GM23248 (cell line): ENCODE measurements around the gene CACNG4. TPM values are rescaled to one million over a fixed set of nuclear protein-coding genes. Genes with fewer than 3 reads are reported as not detected.

Source experiments
- DNase-seq: peaks from one replicate; pipeline ENCODE4 v3.0.0-alpha.2; 2015
- H2AFZ ChIP-seq: fragments of 200-600 bp; sonication (generic); 2 replicates; pipeline ENCODE4 v1.6.1; 2016; ENCODE audit warnings: antibody characterized with exemption
- H3F3A ChIP-seq: fragments of 200-600 bp; sonication (generic); 2 replicates; pipeline ENCODE4 v1.6.1; 2016; ENCODE audit warnings: mild to moderate bottlenecking, antibody characterized with exemption, mixed run types; ENCODE audit not compliant: insufficient read depth
- H3K27ac ChIP-seq: fragments of 200-600 bp; sonication (generic); 2 replicates; pipeline ENCODE4 v1.5.1; 2016; ENCODE audit warnings: mild to moderate bottlenecking
- H3K27me3 ChIP-seq: fragments of 200-600 bp; sonication (generic); replicated peaks from 2 replicates; pipeline ENCODE4 v1.6.1; 2016; ENCODE audit warnings: mild to moderate bottlenecking; ENCODE audit not compliant: insufficient read depth
- H3K36me3 ChIP-seq: fragments of 200-600 bp; sonication (generic); 2 replicates; pipeline ENCODE4 v1.6.1; 2016; ENCODE audit warnings: low read depth, mild to moderate bottlenecking
- H3K4me1 ChIP-seq: fragments of 200-600 bp; sonication (generic); 2 replicates; pipeline ENCODE4 v1.6.1; 2016; ENCODE audit warnings: mild to moderate bottlenecking; ENCODE audit not compliant: insufficient read depth
- H3K4me2 ChIP-seq: fragments of 200-600 bp; sonication (generic); one replicate; pipeline ENCODE4 v1.6.1; 2016; ENCODE audit warnings: mild to moderate bottlenecking; ENCODE audit not compliant: unreplicated experiment
- H3K4me3 ChIP-seq: fragments of 200-600 bp; sonication (generic); 2 replicates; pipeline ENCODE4 v1.5.1; 2016; ENCODE audit warnings: mild to moderate bottlenecking
- H3K79me2 ChIP-seq: fragments of 200-600 bp; sonication (generic); 2 replicates; pipeline ENCODE4 v1.6.1; 2016; ENCODE audit warnings: mild to moderate bottlenecking; ENCODE audit not compliant: insufficient read depth
- H3K9ac ChIP-seq: fragments of 200-600 bp; sonication (generic); 2 replicates; pipeline ENCODE4 v1.6.1; 2016; ENCODE audit warnings: mild to moderate bottlenecking
- H3K9me2 ChIP-seq: fragments of 200-600 bp; sonication (generic); 2 replicates; pipeline ENCODE4 v1.6.1; 2016; ENCODE audit warnings: mixed run types, mild to moderate bottlenecking, moderate library complexity; ENCODE audit not compliant: insufficient read depth
- H3K9me3 ChIP-seq: fragments of 200-600 bp; sonication (generic); one replicate; pipeline ENCODE4 v1.6.1; 2017; ENCODE audit warnings: low read depth
- H4K20me1 ChIP-seq: fragments of 200-600 bp; sonication (generic); 2 replicates; pipeline ENCODE4 v1.6.0; 2016; ENCODE audit not compliant: insufficient read depth
- EZH2 ChIP-seq: fragments of 200-600 bp; sonication (generic); IDR thresholded peaks from 2 replicates; pipeline ENCODE4 v1.6.1; 2018; ENCODE audit warnings: antibody characterized with exemption, mild to moderate bottlenecking; ENCODE audit not compliant: insufficient read depth, poor library complexity, severe bottlenecking
- EZH2phosphoT487 ChIP-seq: fragments of 200-600 bp; sonication (generic); IDR thresholded peaks from 2 replicates; pipeline ENCODE4 v1.6.1; 2018; ENCODE audit warnings: antibody characterized with exemption, moderate library complexity, mild to moderate bottlenecking, low read depth; ENCODE audit not compliant: insufficient read depth
- WGBS, 2 experiments: methylation state at CpG; one replicate each; pipeline ENCODE4 v1.1.6; 2015 to 2017; ENCODE audit warnings: low lambda C conversion rate in 2 of 2, low coverage in 1 of 2; ENCODE audit errors: missing lambda C conversion rate in 2 of 2; 5-methylcytosine and 5-hydroxymethylcytosine counted together
- in situ Hi-C: fragments of 300-500 bp; cut with MboI; formaldehyde crosslinking; loops from 2 replicates; pipeline ENCODE4 v1.15.0; 2020
- polyA plus RNA-seq: library from polyadenylated mRNA; unstranded; fragments of >200 nt; fragmentation: Nextera tagmentation; extraction: Ambion mirVana; gene quantifications from 2 replicates; pipeline ENCODE4 v1.2.1, GENCODE V29; 2016
- total RNA-seq: library from RNA; depleted of rRNA; stranded (reverse); fragments of >200 nt; shearing (Covaris generic); gene quantifications from 2 replicates; pipeline ENCODE4 v1.2.3, GENCODE V29; 2014

Gene CACNG4
- total and polyA plus RNA-seq, 2 experiments from 2014 or later, result not detected

- no peaks in the 10 kb centered on the region for H3K9me3 ChIP-seq
- WGBS, 2 experiments, result 47 to 48% methylated on average over 10 of the region's 10 CpGs
- no peaks in the 10 kb centered on the region for H3K79me2 ChIP-seq
- H2AFZ ChIP-seq, result no peak overlapping the region
- H3K4me1 ChIP-seq, result no peaks in the 10 kb centered on the region
- H3F3A ChIP-seq, result no peaks in the 10 kb centered on the region
- H3K9me2 ChIP-seq, result no peaks in the 10 kb centered on the region
- H4K20me1 ChIP-seq, result no peaks in the 10 kb centered on the region
- peaks cover 72% of the 10 kb centered on the region for H3K27me3 ChIP-seq
- in situ Hi-C loops, result no loop called here
- no peak for DNase-seq
- no peak overlapping the region for H3K27ac ChIP-seq
- no peak for TF ChIP-seq EZH2phosphoT487
- no peak for TF ChIP-seq EZH2
- no peak overlapping the region for H3K9ac ChIP-seq
- H3K36me3 ChIP-seq, result no peaks in the 10 kb centered on the region
- H3K4me3 ChIP-seq, result no peak overlapping the region
- H3K4me2 ChIP-seq, result no peak overlapping the region
Observed at GRCh38 chr17:66967837-66968543, 3.5 kb downstream of the CACNG4 start.

GRCh38 chr17:66968916-66969315 lies 4.4 kb downstream of the CACNG4 start:
- in situ Hi-C loops, result no loop called here
- Histone ChIP-seq H2AFZ (no peak overlapping the region), H3K9me3 (no peaks in the 10 kb centered on the region), H3K4me3 (no peak overlapping the region), H3F3A (no peaks in the 10 kb centered on the region), H3K9ac (no peak overlapping the region), H3K4me1 (no peaks in the 10 kb centered on the region), H3K36me3 (no peaks in the 10 kb centered on the region), H3K27ac (no peak overlapping the region), H3K79me2 (no peaks in the 10 kb centered on the region), H3K4me2 (no peak overlapping the region), H4K20me1 (no peaks in the 10 kb centered on the region), H3K9me2 (no peaks in the 10 kb centered on the region), H3K27me3 (peaks cover 72% of the 10 kb centered on the region)
- no peak for TF ChIP-seq EZH2
- TF ChIP-seq EZH2phosphoT487, result no peak
- 24 to 29% methylated on average over 4 of the region's 4 CpGs for WGBS, 2 experiments
- no peak for DNase-seq

- Histone ChIP-seq H3K27ac (no peak overlapping the region), H3K4me1 (no peaks in the 10 kb centered on the region)
Observed at GRCh38 chr17:66970140-66970539, 5.6 kb downstream of the CACNG4 start.

GRCh38 chr17:66970797-66971196 lies 6.3 kb downstream of the CACNG4 start:
- in situ Hi-C loops, result no loop called here
- no peaks in the 10 kb centered on the region for H3K4me1 ChIP-seq
- no peak for DNase-seq

More at GRCh38 chr17:66970140-66970539, 5.6 kb downstream of the CACNG4 start:
- in situ Hi-C loops, result no loop called here
- TF ChIP-seq EZH2phosphoT487 (no peak), EZH2 (no peak)
- Histone ChIP-seq H3K9me2 (no peaks in the 10 kb centered on the region), H2AFZ (no peak overlapping the region), H3K4me3 (no peak overlapping the region), H3K9ac (no peak overlapping the region), H3F3A (no peaks in the 10 kb centered on the region), H3K4me2 (no peak overlapping the region), H3K36me3 (no peaks in the 10 kb centered on the region), H3K27me3 (peaks cover 78% of the 10 kb centered on the region), H3K9me3 (no peaks in the 10 kb centered on the region), H3K79me2 (no peaks in the 10 kb centered on the region), H4K20me1 (no peaks in the 10 kb centered on the region)
- no peak for DNase-seq
- WGBS, 2 experiments, result 48 to 62% methylated on average over 6 of the region's 6 CpGs

More at GRCh38 chr17:66970797-66971196, 6.3 kb downstream of the CACNG4 start:
- Histone ChIP-seq H4K20me1 (no peaks in the 10 kb centered on the region), H3K9me2 (no peaks in the 10 kb centered on the region), H3K4me2 (no peak overlapping the region), H3K9ac (no peak overlapping the region), H3K27me3 (peaks cover 82% of the 10 kb centered on the region), H3K4me3 (no peak overlapping the region), H3K36me3 (no peaks in the 10 kb centered on the region), H3K27ac (no peak overlapping the region), H3F3A (no peaks in the 10 kb centered on the region), H3K79me2 (no peaks in the 10 kb centered on the region), H2AFZ (no peak overlapping the region), H3K9me3 (no peaks in the 10 kb centered on the region)
- WGBS, 2 experiments, result 56 to 57% methylated on average over 6 of the region's 6 CpGs
- TF ChIP-seq EZH2 (no peak), EZH2phosphoT487 (no peak)
